GM18508 (cell line): ENCODE results near the gene SERPINA4.

Source experiments
- ATAC-seq: cut with Tn5 transposase; IDR thresholded peaks from one replicate; pipeline ENCODE4 v1.9.1; 2021; ENCODE audit warnings: moderate number of reproducible peaks; ENCODE audit not compliant: insufficient read depth, unreplicated experiment

Gene SERPINA4, protein sequence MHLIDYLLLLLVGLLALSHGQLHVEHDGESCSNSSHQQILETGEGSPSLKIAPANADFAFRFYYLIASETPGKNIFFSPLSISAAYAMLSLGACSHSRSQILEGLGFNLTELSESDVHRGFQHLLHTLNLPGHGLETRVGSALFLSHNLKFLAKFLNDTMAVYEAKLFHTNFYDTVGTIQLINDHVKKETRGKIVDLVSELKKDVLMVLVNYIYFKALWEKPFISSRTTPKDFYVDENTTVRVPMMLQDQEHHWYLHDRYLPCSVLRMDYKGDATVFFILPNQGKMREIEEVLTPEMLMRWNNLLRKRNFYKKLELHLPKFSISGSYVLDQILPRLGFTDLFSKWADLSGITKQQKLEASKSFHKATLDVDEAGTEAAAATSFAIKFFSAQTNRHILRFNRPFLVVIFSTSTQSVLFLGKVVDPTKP

DNA sequence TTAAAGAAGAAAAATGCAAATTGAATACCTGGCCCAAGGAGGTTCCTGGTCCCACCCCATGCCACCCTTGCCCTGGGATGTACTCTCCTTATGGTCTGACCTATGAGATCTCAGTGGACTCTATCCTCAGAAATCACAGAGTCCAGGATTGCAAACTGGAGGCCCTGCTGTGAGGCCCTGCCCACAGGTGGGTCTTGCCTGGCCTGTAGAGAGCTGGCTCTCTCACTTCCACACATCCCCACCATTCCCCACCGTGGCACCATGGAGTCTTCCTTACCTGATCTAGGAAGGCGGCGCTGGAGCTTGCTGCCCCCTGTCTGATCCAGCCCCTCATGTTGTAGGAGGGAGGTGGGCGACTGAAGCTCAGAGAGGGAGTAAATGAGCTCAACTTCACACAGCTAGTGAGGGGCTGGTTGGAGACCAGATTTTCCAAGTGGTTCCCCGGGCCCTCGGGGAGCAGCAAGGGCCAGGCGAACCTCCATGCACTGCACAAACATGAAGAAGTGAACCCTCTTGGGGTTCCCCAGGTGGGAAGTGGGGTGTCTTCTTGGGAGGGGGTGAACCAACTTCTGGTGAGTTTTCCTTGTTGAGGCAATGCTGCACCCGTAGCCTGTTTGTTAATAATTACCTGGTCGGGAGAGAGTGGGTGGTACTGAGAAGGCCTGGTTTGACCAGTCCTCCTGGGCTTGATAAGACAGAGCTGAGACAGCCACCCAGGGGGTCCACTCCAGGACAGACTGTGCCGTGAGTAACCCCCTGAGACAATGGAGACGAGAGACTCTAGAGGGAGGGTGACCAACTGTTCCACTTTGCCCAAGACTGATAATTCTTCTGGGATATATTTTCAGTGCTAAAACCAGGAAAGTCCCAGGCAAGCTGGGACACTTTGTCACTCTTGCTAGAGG, at the start of gene SERPINA4:
TSS of gene SERPINA4 (plus strand) at position 692 of the 905 bp plus-strand sequence. CDS start 2,041 bp downstream, outside the sequence.
- no peak for ATAC-seq

DNA sequence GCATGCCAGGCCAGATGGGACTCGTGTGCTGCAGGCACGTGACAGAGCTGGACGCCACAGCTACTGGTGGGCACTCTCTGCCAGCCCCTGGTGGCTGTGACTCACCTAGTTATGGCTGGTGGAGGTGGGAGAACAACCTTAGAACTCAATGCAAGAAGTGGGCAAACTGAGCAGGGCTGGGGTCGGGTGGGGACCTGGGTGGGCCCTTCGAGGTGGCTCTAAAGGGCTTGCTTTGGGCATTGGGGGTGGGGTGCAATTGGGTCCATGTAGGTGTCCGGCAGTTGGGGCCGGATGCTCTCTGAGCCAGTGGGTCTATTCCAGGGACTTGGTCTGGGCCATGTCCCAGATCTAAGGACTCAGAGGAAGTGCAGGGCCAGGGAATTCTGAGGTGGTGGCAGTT, 46.9 kb upstream of the SERPINA4 start:
- no peak for ATAC-seq

GRCh38 chr14:94515426-94515825, 45.8 kb upstream of the SERPINA4 start:
- no peak for ATAC-seq

GRCh38 chr14:94515856-94516255, 45.4 kb upstream of the SERPINA4 start:
- no peak for ATAC-seq

GRCh38 chr14:94517248-94517640, 44.0 kb upstream of the SERPINA4 start:
- no peak for ATAC-seq

GRCh38 chr14:94517641-94518257, 43.5 kb upstream of the SERPINA4 start:
- ATAC-seq: no peak

DNA sequence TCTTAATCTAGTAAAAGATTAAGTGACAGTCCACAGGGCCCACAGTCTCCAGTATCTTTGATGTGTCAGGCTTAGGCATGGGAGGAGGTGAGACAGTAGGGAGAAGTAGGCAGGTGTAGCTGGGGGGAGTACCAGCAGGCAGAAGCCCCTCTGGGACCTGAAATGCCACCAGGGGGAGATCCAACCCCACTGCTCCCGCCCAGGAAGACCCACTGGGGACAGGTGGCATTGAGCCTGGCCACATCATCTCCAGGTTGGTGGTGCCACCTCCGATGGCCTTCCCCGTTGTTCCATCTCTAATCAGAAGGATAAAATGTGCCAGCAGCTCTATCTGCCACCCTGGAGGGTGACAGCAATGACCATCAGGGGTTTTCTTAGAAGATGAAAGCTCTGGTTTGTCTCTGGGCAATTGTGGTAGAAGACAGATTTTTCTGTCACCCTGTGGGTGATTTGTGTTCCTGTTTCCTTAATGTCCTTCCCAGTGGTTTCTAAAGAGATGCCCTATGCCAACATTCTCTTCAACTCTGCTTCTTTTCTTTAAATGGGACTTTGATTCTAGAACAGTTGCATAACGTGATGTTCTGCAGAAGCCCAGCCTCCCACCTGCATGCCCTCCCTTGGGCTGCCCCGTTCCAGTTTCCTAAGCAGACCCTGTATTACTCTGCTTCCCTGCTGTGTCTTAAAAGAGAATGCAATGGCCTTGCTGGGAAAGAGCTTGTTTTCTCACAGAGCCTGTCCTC, 39.7 kb upstream of the SERPINA4 start:
- ATAC-seq: no peak

GRCh38 chr14:94522115-94522724, 39.0 kb upstream of the SERPINA4 start:
- ATAC-seq: no peak

- ATAC-seq: no peak
Measured at GRCh38 chr14:94523265-94523664, 38.0 kb upstream of the SERPINA4 start.

DNA sequence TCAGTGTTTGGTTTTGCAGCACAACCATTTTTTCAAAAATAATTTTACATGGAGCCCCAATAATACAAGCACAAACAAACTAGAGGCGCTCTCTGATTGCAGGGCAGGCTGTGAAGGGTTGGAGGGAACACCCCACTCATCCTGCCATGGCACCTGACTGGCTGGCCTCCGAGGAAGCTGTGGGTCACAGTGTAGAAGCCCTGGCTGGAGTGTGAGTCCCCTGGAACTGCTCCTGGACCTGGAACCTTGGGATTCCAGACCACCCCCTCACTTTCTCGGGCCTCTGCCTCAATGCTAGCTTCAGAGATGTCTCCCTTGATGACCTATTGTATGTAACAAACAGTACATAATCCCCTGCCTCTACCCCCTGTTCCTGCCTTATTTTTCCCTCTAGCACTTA, 37.1 kb upstream of the SERPINA4 start:
- no peak for ATAC-seq

DNA sequence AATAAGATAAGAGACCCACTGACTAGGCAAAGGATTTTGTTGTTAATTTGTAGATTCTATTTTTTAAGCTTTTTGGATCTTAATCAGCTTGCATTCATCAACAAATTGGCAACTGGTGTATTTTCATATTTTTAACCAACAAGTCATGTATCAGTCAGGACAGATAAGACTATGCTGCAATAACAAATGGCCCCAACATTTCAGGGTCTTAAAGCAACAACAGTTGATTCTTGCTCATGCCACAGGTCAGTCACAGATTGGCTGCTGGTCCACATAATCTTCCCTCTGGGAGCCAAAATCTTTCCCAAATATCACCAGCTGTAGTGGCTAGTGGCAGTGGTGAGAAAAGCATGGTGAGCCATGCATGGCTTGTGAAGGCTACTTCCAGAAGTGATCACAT, 30.1 kb upstream of the SERPINA4 start:
- ATAC-seq: no peak

- ATAC-seq: no peak
Measured at GRCh38 chr14:94532447-94532846, 28.8 kb upstream of the SERPINA4 start.

DNA sequence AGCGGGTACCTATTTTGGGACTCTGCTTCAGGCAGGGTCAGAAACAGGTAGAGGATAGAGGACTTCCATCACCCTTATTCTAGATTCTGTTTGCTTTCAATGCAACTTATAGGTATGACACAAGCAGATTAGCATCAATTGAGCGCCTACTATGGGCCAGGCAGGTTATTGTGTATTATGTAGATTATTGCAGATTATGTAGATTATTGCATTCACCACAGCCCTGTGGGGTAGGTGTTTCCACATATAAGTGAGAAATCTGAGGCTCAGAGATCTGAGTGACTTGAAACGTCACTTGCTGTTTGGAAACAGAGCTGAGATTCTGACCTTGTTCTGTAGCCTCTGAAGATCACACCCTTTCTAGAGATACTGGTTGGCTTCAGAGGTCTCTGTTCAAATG, 25.7 kb upstream of the SERPINA4 start:
- no peak for ATAC-seq

DNA sequence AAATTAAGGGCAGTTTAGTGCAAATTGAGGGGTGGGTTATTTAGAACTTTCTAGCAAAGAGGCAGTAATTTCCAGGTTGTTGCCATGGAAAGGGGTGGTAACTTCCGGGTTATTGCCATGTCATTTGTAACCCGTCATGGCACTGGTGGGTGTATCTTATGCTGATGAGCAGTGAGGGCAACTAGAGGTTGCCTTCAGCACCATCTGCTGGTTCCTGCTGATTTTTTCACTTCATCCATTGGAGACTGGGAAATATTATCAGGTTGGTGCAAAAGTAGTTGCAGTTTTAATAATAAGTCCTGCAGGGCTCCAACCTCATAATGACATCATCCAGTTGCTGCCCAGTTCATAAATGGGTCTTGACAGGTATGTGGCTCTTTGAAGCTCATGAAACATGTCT, 24.4 kb upstream of the SERPINA4 start:
- no peak for ATAC-seq

DNA sequence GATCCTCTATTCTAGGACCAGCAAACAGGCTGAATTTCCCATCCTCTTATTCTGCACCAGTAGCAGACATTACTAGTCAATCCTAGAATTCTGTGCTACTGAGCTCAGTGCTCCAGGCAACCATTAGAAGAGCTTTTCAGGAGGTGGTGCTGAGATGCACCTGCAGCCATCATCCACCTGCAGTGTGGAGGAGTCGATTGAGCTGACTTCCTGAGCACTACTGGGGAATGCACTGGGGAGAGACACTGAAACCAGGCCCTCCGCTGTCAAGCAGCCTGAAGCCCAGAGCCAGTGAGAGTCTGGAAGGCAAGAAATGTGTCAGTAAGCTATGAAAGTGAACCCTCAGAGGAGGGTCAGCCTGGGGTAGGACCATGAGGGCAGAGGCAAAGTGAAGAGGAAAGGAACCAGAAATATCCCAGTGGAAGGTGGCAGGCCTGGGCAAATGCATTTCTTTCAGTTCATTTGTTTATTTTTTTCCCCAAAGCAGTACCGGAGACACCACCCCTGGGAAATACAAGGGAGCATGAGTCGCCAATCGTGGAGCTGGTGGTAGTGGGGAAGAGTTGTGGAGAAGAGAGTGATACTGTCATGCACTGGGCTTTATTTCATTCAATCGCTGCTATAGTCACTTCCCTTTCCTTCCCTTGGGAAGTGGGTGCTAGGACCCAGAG, 23.0 kb upstream of the SERPINA4 start:
- no peak for ATAC-seq

DNA sequence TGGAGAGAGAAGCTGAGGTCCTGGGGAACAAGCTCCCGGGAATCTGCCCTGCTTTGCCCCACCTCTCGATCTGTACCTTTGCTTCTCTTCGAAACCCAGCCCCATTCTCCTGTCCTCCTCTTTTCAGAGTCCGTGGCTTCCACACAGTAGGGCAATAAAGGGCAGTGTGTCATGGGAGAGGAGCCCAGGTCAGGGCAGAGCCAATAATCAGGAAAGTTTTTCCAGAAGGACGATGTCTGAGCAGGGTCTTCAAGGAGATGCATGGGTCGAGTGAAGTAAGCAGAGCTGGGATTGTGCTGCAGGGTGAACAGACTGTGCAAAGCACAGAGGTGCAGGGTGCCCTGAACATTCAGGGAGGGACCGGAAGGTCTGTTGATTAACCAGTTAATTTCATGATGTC, 22.1 kb upstream of the SERPINA4 start:
- no peak for ATAC-seq

DNA sequence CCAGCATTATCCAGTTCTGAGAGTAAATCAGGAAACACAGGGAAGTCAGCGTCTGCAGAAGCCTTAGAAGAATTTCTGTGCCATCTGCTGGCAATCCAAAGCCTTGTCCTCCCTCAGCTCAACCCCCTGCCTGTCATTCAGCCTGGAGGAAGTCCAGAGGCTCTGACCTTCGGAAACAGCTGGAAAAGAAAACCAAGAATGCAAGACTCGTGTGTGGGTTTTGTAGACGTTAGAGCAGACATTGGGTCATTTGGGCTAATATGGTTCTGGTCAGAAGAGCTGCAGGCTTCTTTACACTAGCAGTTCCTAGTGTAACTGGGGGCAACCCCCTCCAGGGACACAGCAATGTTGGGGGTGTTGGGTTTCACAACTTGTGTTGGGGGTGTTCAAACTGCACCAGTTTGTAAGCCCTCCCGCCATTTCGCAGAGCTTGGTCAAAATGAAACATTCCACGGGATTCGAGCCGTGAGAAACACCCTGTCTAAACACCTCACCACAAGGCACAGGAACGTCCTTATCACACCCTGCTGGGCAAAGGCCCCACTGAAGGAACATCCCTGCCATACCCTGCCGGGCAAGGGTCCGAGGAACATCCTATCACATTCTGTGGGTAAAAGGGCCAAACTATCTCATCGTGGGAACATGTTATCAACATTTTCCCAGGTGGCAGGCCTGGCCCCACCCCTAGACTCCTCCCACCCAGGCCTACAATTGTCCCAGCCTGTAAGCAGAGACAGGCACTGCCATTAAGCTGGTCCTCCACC, 21.0 kb upstream of the SERPINA4 start:
- no peak for ATAC-seq

GRCh38 chr14:94541234-94541975, 19.8 kb upstream of the SERPINA4 start:
- ATAC-seq: no peak
